Right forelimb (tissue), 1 donor: Measurements from ENCODE around the gene ABCA8.

Experiments used
- DNase-seq: peaks from one replicate; pipeline ENCODE4 v3.0.0-alpha.2; 2018

ABCA8 gene

GRCh38 chr17:68941761-68942160, 13.4 kb downstream of the ABCA8 start:
- no peak for DNase-seq

GRCh38 chr17:68939195-68939594, 16.0 kb downstream of the ABCA8 start:
- DNase-seq = no peak

GRCh38 chr17:68937890-68938514, 17.2 kb downstream of the ABCA8 start:
- no peak for DNase-seq

- DNase-seq = no peak
Measured at GRCh38 chr17:68927516-68927915, 27.7 kb downstream of the ABCA8 start.

GRCh38 chr17:68924793-68925720, 30.1 kb downstream of the ABCA8 start:
- DNase-seq = no peak

- DNase-seq = no peak
Measured at GRCh38 chr17:68910789-68911431, 44.3 kb downstream of the ABCA8 start.

GRCh38 chr17:68910251-68910705, 44.9 kb downstream of the ABCA8 start:
- DNase-seq = no peak

GRCh38 chr17:68909066-68909465, 46.1 kb downstream of the ABCA8 start:
- DNase-seq = no peak

- no peak for DNase-seq
Measured at GRCh38 chr17:68908045-68908444, 47.1 kb downstream of the ABCA8 start.

GRCh38 chr17:68906638-68907037, 48.6 kb downstream of the ABCA8 start:
- DNase-seq = no peak

- no peak for DNase-seq
Measured at GRCh38 chr17:68903286-68903685, 51.9 kb downstream of the ABCA8 start.

- no peak for DNase-seq
Measured at GRCh38 chr17:68897557-68897956, 57.6 kb downstream of the ABCA8 start.

GRCh38 chr17:68892658-68893057, 62.5 kb downstream of the ABCA8 start:
- DNase-seq = no peak

- no peak for DNase-seq
Measured at GRCh38 chr17:68892193-68892592, 63.0 kb downstream of the ABCA8 start.

- no peak for DNase-seq
Measured at GRCh38 chr17:68886401-68886800, 68.8 kb downstream of the ABCA8 start.

GRCh38 chr17:68884888-68885287, 70.3 kb downstream of the ABCA8 start:
- DNase-seq = no peak

- DNase-seq = no peak
Measured at GRCh38 chr17:68878226-68878885, 76.8 kb downstream of the ABCA8 start.

GRCh38 chr17:68871447-68871846, 83.7 kb downstream of the ABCA8 start:
- no peak for DNase-seq

GRCh38 chr17:68870976-68871375, 84.2 kb downstream of the ABCA8 start:
- no peak for DNase-seq

GRCh38 chr17:68870161-68870826, 84.9 kb downstream of the ABCA8 start:
- DNase-seq = no peak

- DNase-seq = no peak
Measured at GRCh38 chr17:68868708-68869107, 86.5 kb downstream of the ABCA8 start.

- DNase-seq = no peak
Measured at GRCh38 chr17:68867759-68868516, 87.3 kb downstream of the ABCA8 start.
